ENCODE results near the gene AIG1. TPM values are rescaled to one million over a fixed set of nuclear protein-coding genes. Genes with fewer than 3 reads are reported as not detected.
"Not testable (repeated sequence)": the region's sequence is repeated elsewhere in the genome, so short reads cannot be mapped to it uniquely, and the experiment has no call there.

Gene AIG1
- polyA plus RNA-seq, 10 donors = 20.9 to 41.9 (median 34.2) TPM

GRCh38 chr6:143264986-143265764 lies 204.5 kb downstream of the AIG1 start:
- DNase-seq = peak in 2 of 3 donors; percentile 40 to 70

DNA sequence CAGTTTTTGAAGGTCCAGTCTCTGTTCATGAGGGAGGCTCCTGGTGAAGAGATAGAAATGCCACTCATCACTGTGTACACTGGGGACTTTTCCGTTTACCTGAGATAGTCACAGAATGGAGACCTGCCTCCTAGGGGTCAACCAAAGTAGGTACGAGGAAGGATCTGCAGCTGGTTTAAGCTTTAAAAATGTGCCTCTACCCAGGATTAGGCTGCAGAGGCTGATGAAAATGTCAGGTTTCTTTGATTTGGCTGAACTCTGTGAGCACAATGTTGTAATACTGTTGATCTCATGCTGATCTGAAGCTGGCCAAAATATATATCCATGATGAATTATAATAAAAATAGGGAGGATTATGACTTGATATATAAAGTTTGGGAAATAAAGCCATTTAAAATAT lies 207.1 kb downstream of the AIG1 start:
- peak in 2 of 3 donors; percentile 32 to 59 for DNase-seq

- DNase-seq = no peak
Measured at GRCh38 chr6:143268439-143268838, 207.8 kb downstream of the AIG1 start.

GRCh38 chr6:143270026-143270425 lies 209.3 kb downstream of the AIG1 start:
- no peak for DNase-seq

GRCh38 chr6:143271024-143271423 lies 210.3 kb downstream of the AIG1 start:
- DNase-seq = peak; percentile 66 to 85 (median 73)

GRCh38 chr6:143276436-143276835 lies 215.7 kb downstream of the AIG1 start:
- DNase-seq = no peak

GRCh38 chr6:143279385-143279784 lies 218.7 kb downstream of the AIG1 start:
- peak in 1 of 3 donors; percentile 18 for DNase-seq

DNA sequence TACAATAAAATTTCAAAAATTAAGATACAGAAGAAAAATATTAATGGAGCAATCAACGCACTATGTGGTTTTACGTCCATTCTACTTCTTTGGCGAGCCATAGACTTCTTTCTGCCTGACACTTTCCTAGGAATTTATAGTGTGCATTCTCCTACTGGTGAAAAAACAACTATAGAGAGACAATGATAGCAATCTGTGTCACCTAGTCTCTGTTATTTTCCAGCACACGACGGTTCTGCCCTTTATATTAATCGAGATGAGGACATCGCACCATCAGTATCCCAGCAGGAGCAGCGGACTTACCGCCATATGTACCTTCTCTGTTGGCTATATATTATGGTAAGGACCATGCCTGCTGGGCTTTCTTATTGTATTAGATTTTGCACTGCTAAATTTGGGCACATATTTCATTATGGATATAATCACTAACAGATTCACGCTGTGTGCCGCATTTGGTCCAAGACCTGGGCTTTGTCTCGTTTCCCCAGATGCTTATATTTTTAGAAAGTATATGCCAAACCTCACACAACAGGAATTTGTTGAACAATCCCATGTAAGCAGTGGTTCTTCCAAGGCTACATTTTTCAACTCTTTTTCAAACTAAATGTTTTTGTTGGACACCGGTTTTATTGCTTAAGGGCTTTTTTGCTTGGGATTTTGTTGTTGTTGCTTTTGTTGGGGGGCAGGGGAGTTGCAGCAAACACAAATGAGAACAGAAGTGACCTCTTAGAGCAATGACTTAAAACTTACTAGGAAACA lies 223.4 kb downstream of the AIG1 start:
- DNase-seq = peak; percentile 51 to 79 (median 53)

GRCh38 chr6:143286251-143286795 lies 225.6 kb downstream of the AIG1 start:
- peak in 1 of 3 donors; percentile 24 for DNase-seq

GRCh38 chr6:143288923-143289322 lies 228.2 kb downstream of the AIG1 start:
- no peak for DNase-seq

GRCh38 chr6:143290206-143290605 lies 229.5 kb downstream of the AIG1 start:
- no peak for DNase-seq

DNA sequence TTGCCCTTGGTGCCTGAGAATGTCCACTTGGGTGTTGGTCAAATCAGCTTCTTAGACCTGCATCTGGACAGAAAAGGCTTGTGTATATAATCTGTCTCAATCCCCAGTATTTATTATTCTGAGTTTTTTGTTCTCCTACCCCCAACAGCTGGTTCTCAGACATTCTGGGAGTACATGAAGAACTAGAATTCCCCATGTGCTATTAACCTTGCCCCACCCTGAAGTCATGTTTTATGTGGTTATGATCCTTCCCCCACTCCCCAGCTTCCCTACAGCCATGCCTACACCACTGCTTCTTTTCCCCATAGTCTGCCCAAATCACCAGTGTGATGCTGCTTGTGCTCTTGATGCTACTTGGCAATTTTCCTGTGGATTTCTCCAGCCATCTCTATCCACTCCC lies 232.8 kb downstream of the AIG1 start:
- no peak for DNase-seq

GRCh38 chr6:143294265-143294860 lies 233.7 kb downstream of the AIG1 start:
- DNase-seq = no peak

DNA sequence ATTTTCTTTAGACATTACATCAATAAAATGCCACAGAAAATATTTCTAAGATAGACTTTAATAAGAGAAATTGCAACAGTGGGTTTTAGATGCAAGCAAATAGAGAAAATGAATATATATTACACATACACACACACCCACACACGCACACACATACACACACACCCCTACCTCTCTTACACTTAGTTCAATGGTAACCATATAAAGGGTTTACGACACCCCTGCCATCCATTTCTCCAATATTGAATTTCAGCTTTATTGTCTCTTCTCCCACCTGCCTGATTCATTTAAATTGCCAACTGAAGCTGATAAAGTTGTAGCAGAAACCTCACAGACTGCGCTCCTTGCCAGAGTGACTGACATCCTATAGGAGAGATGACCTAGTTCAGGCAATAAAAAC lies 235.2 kb downstream of the AIG1 start:
- no peak for DNase-seq

GRCh38 chr6:143298071-143298470 lies 237.4 kb downstream of the AIG1 start:
- DNase-seq = no peak

- no peak for DNase-seq
Measured at GRCh38 chr6:143299253-143300166, 238.8 kb downstream of the AIG1 start.

- DNase-seq = no peak
Measured at GRCh38 chr6:143301188-143301587, 240.5 kb downstream of the AIG1 start.

- not testable (repeated sequence) for DNase-seq
Measured at GRCh38 chr6:143307760-143308159, 247.1 kb downstream of the AIG1 start.

GRCh38 chr6:143313163-143313562 lies 252.5 kb downstream of the AIG1 start:
- no peak for DNase-seq

- no peak for DNase-seq
Measured at GRCh38 chr6:143321491-143322086, 260.9 kb downstream of the AIG1 start.

DNA sequence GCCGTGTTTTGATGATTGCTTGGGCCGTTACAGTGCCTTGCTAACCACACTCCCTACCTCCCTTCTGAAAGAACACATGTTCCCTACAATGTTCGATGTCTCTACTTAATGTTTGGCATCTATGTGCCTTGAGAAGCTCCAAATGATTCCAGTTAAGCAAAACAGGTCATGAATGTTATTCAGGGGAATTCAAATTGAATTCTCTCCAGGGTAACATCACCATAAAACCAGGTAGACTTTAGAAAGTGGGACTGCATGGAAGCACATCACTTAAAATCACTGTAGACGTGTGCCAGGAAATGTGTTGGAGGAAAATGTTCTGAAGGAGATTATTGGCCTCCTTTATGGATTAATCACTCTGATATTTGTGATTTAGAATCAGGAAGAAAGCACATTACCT lies 261.7 kb downstream of the AIG1 start:
- peak; percentile 44 to 73 (median 65) for DNase-seq

All from muscle of back (tissue), 11 donors.